Raji (cell line): ENCODE measurements around the gene PHTF1.

Experiments used
- POLR2A ChIP-seq: IDR thresholded peaks from 2 replicates; pipeline ENCODE4 v1.6.1; 2011; ENCODE audit warnings: low read depth, low read length, control low read depth; ENCODE audit not compliant: insufficient read depth

PHTF1 gene

GRCh38 chr1:113663165-113663951 lies 95.9 kb downstream of the PHTF1 start:
- TF ChIP-seq POLR2A, result no peak

GRCh38 chr1:113662101-113662500 lies 97.2 kb downstream of the PHTF1 start:
- no peak for TF ChIP-seq POLR2A

DNA sequence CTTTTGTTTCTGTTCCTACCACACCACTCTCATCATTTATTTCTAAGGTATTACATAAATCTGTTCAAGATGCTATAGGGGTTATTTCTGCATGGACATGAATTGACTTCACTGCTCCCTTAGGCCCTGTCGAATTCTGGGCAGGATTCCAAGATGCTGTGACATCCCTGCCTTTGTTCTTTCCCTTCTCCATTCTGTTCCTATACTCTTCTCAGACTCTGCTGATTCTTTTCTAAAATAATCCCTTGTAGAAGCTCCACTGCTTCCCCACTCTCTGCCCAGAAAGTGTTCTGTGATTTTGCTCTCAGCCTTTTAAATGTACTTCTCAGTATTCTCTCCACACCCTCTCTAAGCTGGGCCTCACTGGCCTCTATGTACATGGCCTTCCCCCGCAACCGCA lies 99.2 kb downstream of the PHTF1 start:
- TF ChIP-seq POLR2A, result no peak

- no peak for TF ChIP-seq POLR2A
These were observed 99.7 kb downstream of the PHTF1 start for GRCh38 chr1:113659556-113659955.

GRCh38 chr1:113659035-113659434 lies 100.3 kb downstream of the PHTF1 start:
- TF ChIP-seq POLR2A, result no peak

DNA sequence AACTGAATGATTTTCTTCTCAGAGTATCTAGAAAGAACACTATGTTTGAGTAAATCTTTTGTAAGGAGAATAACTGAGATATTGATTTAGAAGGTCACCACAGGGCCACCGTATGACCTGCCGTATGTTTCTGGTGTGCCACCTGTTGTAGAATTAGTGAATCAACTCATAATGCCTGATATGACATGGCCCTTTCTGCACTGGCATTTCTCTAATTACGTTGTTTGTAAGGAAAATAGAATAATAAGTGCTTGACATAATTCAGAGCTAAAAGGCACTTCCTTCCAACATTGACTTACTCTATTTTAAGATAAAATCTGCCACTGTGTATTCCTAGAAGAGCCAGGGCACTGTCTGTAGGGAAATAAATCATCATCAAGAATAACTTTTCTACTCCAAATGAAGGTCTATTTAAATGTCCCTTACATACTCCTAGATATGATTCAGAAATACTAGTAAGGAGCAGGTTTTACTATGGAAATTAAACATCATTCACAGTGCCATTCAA lies 101.7 kb downstream of the PHTF1 start:
- no peak for TF ChIP-seq POLR2A

DNA sequence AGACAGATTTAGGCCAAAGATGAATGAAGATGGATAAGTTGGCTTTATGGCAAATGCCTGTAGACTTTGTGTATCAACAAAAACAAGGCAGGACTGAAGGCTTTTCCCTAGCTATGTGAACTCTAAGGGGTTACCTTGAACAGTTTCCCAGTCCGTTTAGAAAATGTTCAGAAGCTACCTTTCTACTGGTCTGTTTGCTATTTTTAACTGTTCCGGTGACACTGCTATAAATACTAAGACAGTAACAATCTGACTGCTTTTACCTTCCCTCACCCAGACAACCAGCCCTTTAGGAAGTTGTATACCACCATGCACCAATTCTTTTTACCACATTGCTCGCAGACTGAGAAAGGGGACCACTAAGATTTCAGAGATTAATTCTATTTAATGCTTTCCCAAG lies 102.2 kb downstream of the PHTF1 start:
- TF ChIP-seq POLR2A, result no peak

DNA sequence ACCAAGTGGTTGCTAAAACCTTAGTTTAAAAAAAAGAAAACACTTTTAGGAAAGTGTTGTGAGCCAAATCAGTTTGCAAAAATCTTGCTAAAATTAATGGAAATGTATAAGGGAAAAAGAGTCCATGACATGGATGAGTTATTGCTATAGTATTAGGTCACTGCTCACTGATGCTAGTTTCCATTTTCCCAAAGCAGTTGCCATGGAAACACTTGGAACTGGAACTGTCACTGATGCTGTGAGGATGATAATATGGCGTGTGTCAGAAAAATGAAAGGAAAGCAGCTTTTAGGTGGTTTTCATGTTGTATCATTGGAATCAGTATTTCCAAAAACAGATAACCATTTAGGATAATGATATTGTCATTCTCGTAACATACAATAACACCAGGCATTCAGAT lies 104.4 kb downstream of the PHTF1 start:
- no peak for TF ChIP-seq POLR2A

GRCh38 chr1:113653741-113654140 lies 105.5 kb downstream of the PHTF1 start:
- TF ChIP-seq POLR2A, result no peak

- no peak for TF ChIP-seq POLR2A
These were observed 106.5 kb downstream of the PHTF1 start for GRCh38 chr1:113652771-113653170.

DNA sequence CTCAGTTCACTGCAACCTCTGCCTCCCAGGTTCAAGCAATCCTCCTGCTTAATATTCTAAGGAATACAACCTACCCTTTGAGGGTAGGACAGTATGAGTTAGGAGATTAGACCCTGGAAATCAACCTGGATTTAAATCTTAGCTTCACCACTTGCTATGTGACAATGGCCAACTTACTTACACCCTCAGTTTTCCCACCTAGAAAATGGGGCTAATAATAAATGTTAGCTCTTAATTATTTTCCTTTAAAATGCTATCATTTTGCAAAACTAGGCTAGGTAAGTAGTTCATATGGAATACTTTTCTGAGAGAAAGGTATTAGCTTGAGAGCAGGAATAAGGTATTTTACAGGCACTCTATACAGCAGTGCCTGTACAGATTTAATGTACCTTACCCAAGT lies 110.8 kb downstream of the PHTF1 start:
- no peak for TF ChIP-seq POLR2A

DNA sequence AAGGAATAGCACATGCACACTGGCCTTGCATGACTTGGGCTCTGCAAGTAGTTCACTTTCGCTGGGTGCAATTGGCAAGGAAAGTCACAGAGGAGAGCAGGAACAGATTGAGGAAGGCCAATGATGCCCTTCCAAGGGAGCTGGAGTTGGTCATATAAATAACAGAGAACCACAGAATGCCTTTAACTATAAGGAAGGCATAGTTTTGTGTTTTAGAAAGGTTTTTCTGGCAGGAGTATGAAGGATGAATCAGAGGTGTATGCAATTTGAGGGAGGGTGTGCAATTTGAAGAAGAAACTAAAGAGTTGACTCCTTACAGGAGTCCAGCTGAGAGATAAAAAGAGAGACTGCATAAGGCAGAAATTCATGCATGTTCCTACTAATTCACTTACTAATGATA lies 112.1 kb downstream of the PHTF1 start:
- TF ChIP-seq POLR2A, result no peak
